HG02884 (cell line): ENCODE data around the gene SPINT2.
A peak's percentile ranks its signal among the peaks of the same experiment; 100 is the strongest.
"Not testable (repeated sequence)": the region's sequence is repeated elsewhere in the genome, so short reads cannot be mapped to it uniquely, and the experiment has no call there.

Source experiments
- ATAC-seq: cut with Tn5 transposase; IDR thresholded peaks from one replicate; pipeline ENCODE4 v1.9.1; 2021; ENCODE audit warnings: mild to moderate bottlenecking, moderate library complexity; ENCODE audit not compliant: unreplicated experiment

Gene SPINT2

DNA sequence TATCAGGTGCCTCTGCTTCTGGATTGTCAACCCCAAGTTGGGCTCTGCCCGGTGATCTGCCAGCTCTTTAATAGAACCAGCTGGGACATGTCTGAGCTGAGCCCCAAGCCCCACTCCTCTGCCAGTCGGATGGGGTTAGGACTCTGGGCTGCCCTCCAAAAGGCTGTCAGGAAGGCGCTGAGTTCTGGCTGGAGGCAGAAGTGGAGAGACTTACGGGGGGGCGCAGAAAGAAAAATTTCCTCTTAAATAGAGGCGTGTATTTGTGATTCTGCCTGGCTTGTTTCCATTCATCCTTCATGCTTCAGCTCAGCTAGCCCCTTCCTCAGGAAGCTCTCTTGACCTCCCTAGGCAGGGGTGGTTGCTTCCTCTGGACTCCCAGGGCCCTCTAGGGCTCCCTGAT is 54.3 kb downstream of the SPINT2 start:
- ATAC-seq, result no peak

DNA sequence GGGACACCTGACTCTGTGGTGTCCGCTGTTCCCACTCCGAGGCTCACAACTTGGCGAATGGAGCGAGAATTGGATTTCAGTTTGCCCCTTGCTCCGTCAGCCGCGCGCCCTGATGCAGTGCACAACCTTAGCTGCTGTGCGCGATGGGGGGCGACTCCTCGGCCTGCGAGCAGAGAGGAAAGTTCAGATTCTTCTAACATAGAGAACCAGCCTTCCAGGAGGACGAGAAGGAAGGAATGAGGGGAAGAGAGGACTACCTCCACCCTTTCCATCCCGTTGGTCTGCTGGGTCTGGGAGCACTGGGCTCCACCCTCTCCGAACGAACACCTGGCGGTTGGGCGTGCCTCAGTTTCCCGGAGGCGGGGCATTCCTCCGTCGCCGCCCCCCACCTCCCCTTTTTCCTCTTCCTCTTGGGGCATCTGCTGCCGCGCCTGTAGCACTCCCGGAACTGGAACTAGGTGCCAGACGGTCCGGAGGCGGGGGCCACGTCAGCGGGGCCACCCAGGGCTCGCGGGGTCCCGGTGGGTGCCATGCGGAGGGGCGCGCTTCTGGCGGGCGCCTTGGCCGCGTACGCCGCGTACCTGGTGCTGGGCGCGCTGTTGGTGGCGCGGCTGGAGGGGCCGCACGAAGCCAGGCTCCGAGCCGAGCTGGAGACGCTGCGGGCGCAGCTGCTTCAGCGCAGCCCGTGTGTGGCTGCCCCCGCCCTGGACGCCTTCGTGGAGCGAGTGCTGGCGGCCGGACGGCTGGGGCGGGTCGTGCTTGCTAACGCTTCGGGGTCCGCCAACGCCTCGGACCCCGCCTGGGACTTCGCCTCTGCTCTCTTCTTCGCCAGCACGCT is 55.3 kb downstream of the SPINT2 start, which contains the start of gene KCNK6:
TSS of gene KCNK6 (plus strand) at position 425 of the 838 bp plus-strand sequence. CDS start at position 531, 106 bp downstream.
- no peak for ATAC-seq

DNA sequence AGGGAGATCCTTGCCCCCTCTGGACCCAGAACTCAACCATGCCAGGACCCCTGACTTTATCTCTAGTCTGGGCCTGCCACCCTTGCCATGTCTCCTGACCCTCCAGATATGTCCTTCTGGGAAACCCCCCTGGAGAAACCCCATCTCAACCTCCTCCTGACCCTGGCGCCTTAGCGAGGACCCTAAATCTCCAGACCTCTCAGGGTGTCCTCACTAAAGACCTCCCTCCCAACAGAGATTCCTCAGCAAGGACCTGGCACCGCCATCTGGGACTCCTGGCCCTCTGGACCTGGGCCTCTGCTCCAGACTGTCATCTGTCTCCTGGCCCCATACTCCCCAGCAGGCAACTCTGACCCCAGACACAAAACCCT is 56.6 kb downstream of the SPINT2 start:
- no peak for ATAC-seq

DNA sequence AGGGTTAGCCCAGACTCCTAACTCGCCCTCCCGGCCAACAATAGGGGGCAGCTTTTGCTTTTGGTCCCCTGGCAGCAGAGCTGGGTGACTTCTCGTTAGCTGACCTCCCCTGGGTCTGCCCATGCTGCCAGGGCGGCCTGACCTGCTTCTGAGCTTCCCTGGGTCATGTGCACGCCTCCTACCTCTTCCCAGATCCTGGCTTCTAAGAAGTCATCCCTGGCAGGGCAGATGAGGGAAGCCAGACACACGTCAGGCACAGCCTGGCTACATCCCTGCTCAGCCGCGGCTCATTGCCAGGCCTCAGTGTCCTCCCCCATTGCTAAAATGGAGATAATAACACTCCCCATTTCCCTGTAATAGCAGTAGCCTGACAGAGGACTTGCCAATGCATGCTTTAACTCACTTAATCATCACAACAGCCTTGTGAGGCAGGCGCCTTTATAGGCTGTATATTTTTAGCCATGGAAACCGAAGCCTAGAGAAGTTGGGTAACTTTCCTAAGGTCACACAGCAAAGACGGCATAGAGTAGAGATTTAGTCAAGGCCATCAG is 57.3 kb downstream of the SPINT2 start:
- ATAC-seq, result no peak

DNA sequence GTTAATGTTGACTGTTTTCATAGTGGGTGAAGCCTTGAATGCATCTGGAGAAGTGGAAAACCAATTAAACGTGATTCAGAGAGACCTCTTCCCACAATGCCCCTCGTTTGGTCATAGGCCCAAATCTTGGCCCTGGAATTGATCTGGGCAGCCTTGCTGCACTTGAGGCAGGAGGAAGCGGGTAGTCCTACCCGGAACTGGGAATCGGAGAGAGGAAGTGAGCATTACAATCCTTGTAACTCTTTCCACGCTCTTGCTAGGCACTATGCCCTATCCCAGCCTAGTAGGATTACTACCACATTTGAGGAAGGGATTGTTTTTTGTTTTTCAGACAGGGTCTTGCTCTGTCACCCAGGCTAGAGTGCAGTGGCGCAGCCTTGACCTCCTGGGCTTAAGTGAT is 58.9 kb downstream of the SPINT2 start:
- no peak for ATAC-seq

DNA sequence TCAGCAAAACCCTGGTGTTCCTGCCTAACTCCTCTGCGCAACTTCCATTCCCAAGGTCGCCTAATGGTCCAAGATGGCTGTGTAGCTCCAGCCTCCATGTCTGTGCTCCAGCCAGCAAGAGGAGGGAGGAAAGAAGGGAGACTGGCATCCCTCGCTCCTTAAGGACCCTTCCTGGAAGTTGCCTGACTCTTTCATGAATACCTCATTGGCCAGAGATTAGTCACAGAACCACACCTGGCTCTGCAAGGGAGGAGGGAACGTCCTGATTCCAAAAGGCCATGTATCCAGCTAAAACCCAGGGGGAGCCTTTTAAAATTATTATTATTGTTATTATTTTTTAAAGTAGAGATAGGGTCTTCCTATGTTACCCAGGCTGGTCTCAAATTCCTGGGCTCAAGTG is 60.1 kb downstream of the SPINT2 start:
- no peak for ATAC-seq

DNA sequence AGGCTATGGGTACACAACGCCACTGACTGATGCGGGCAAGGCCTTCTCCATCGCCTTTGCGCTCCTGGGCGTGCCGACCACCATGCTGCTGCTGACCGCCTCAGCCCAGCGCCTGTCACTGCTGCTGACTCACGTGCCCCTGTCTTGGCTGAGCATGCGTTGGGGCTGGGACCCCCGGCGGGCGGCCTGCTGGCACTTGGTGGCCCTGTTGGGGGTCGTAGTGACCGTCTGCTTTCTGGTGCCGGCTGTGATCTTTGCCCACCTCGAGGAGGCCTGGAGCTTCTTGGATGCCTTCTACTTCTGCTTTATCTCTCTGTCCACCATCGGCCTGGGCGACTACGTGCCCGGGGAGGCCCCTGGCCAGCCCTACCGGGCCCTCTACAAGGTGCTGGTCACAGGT is 62.2 kb downstream of the SPINT2 start:
- ATAC-seq, result no peak

DNA sequence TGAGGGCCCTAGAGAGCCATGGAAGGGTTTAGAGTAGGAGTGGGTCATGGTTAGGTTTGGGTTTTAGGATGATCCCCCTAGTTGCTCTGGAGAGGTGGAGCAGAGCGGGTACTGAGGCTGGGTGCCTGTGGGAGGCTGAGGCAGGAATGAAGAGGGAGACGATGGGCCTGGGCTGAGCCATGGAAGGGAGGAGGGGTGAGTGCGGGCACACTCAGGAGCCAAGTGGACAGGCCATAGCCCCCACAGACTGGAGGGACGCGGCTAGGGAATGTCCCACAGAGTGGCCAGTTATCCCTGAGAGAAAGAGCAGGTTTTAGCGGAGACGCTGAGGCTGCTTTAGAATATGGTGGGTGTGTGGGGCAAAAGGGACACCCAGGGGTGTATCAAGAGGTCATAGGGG is 65.3 kb downstream of the SPINT2 start:
- ATAC-seq, result no peak

DNA sequence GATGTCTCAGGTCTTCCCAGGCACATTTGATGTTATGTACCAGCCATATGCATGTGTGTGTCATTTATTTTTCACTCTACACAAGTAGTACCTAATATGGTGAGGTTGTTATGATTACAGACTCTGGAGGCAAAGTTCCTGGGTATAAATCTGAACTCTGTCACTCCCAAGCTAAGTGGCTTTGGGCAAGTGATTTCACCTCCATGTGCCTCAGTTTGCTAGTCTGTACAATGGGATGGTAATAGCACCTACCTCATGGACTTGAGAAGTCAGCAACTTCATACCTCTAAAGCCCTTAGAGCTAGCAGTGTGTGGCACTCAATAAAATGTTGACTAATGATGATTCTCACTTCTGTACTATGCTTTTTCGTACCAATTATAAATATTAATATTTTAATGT is 67.4 kb downstream of the SPINT2 start:
- no peak for ATAC-seq

DNA sequence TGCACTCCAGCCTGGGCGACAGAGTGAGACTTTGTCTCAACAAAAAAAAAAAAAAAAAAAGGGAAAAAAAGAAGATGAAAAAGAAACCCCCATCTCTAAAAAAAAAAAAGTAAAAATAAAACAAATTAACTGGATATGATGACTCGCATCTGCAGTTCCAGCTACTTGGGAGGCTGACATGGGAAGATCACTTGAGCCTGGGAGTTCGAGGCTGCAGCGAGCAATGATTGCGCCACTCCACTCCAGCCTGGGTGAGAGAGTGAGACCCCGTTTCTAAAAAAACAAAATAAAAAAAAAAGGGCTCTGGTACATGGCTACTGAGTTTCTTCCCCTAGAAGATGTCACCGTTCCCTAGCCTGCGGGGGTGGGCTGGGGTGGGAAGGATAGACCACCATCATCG is 68.9 kb downstream of the SPINT2 start:
- ATAC-seq, result no peak

DNA sequence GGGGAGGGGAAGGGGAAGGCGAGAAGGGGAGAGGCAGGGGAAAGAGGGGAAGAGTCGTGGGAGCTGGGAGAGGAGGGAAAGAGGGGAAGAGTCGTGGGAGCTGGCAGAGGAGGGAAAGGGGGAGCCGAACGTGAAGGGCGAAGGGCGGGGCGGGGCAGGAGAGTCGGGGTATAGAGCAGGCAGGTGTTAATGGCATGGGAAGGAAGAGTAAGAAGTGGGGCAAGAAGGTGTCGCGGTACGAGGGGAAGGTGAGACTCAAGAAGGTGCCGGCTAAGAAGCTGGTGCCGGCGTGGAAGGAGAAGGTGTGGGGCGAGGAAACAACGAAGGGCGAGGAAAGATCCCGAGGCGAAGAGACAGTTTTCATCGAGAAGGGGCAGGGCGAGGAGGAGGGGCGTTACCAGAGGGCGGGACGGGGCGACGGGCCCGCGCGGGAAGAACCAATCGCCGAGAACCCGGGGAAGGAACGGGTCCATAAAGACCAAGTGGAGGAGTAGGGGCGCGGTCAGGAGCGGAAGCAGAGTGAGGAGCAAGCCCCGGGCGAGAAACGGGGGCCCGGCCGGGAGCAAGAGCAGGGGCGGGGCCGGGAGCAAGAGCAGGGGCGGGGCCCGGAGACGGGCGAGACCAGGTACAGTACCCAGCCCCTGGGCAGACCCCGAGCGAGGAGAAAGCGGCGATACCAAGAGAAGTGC is 71.7 kb downstream of the SPINT2 start:
- peak; percentile 65 for ATAC-seq

DNA sequence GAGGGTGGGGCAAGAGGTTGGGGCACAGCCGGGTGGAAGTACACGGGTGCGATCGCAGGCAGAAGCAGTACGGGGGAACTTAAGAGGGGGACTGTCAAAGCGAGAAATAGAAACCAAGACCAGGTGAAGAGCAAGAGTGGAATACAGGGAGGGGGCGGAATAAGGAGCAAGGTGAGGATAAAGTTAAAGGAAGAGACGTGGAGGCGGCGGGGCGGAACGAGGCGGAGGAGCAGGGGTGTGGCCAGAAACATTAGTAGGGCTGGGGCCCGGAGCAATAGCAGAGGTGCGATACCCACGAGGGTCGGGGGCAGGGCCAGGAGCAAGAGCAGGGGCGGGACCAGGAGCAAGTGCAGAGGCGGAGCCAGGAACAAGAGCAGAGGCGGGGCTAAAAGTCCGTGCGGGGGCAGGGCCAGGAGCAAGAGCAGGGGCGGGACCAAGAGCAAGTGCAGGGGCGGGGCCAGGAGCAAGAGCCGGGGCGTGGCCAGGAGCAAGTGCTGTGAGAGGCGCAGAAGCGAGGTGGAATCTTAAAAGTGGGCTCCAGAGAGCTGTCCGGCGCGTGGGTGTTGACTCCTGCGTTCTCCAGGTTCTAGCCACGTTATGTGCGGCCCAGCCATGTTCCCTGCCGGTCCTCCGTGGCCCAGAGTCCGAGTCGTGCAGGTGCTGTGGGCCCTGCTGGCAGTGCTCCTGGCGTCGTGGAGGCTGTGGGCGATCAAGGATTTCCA is 72.4 kb downstream of the SPINT2 start:
- ATAC-seq, result peak; percentile 45

DNA sequence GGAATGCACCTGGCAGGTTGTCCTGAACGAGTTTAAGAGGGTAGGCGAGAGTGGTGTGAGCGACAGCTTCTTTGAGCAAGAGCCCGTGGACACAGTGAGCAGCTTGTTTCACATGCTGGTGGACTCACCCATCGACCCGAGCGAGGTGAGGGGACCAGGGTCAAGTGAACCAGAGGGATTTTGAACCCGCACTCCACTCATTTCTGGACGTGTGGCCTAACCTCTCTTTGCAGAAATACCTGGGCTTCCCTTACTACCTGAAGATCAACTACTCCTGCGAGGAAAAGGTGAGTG is 72.9 kb downstream of the SPINT2 start:
- no peak for ATAC-seq

DNA sequence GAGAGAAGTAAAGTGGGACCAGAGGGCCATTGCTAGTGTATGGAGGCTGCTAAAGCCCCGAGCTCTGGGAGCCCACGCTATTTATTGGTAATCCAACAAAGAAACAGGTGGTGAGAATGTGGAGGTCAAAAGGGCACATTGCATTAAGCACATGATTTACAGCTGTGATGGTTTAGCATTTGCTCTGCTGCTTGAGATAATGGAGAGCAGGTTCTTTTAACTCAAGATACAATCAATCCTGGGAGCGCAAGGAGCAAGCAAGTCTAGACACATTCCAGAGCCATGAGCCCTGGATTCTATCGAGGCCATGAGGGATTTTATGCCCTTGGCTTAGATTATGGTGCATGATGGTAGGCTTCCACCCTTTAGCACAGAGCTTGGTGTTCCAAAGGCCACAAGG is 74.6 kb downstream of the SPINT2 start:
- not testable (repeated sequence) for ATAC-seq

DNA sequence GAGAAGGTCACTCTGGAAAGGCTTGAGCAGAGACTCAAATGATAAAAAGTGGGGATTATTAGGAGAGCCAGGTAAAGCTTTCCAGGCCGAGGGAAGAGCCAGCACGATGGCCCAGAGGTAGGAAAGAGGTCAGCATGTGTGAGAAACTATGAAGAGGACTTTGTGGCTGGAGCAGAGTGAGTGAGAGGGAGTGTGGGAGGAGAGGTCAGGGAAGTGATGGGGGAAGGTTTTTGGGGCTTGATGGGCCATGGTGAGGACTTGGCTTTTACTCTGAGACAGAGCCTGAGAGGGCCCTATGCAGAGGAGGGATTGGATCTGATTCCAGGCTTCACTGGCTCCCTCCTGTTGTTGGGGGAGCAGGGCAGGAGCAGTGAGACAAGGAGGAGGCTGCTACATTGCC is 76.6 kb downstream of the SPINT2 start:
- no peak for ATAC-seq
